ENCODE measurements around the gene BCL11A.

The BCL11A gene

GRCh38 chr2:60544062-60544461, 9.4 kb downstream of the BCL11A start:
- no peak for DNase-seq

GRCh38 chr2:60541056-60541651, 12.3 kb downstream of the BCL11A start:
- DNase-seq, result no peak

GRCh38 chr2:60540074-60540473, 13.4 kb downstream of the BCL11A start:
- DNase-seq, result no peak

- no peak for DNase-seq
These were observed 14.3 kb downstream of the BCL11A start for GRCh38 chr2:60539140-60539539.

- no peak for DNase-seq
These were observed 15.4 kb downstream of the BCL11A start for GRCh38 chr2:60538101-60538500.

- DNase-seq, result no peak
These were observed 16.7 kb downstream of the BCL11A start for GRCh38 chr2:60536746-60537145.

- DNase-seq, result no peak
These were observed 17.7 kb downstream of the BCL11A start for GRCh38 chr2:60535685-60536312.

GRCh38 chr2:60534892-60535684, 18.4 kb downstream of the BCL11A start:
- no peak for DNase-seq

GRCh38 chr2:60534052-60534685, 19.3 kb downstream of the BCL11A start:
- DNase-seq, result no peak

- no peak for DNase-seq
These were observed 20.1 kb downstream of the BCL11A start for GRCh38 chr2:60533101-60534051.

GRCh38 chr2:60532421-60532820, 21.0 kb downstream of the BCL11A start:
- DNase-seq, result no peak

DNA sequence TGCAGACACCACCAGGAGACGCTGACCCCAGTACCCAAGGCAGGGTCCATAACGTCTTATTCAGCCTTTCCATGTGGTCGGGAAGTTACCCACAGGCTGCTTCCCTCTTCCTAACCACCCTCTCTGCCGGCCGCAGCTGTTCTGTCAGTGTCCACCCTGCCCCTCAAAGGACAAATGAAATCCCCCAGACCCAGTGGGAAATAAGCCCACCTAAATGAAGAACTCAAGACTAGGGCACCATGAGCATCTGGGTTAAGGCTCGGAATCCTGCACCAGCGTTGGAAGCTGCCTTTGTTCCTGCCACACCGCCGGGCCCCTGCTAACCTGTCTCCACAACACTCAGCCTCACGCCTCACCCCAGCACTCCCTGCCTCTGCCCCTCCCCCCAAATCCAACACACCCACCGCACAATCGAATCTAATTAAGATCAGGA, 21.7 kb downstream of the BCL11A start:
- no peak for DNase-seq

GRCh38 chr2:60530660-60531281, 22.7 kb downstream of the BCL11A start:
- DNase-seq, result no peak

DNA sequence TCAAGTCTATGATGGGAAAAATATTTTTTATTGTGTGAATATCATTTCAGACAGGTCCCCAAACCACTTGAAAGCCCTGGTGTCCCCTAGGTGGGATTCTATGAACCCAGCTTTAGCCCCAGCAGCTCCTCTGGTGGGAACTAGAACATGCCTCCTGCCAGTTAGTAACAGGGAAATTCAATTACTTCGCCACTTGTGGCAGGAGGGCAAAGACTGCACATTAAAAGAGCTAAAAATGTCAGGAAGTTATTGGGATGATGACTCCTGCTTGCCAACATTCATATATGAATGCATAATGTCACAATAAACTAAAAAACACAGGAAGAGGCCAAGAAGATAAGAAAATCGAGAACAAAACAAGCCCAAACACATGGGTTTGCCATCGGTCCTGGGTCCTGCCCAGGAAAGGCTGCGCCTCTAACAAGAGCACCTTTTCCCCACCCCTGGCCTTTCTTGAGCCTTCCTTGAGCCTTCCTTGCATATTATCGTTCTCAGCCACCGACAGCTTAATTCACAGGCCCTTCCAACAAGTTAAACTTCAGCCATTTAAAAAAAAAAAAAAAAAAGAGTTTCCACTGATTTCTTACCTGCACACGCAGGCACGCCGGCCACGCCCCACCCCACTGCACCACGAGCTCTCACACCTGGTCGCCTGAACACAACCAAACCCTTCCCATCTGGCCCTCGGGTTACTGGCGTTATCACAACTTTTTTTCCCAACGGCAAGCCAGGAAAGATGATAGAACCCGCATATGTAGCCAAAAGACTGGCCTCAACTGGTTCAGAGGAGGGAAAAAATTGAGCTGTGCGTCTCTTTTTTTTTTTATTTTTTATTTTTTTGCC, 23.4 kb downstream of the BCL11A start:
- DNase-seq, result no peak

- DNase-seq, result no peak
These were observed 24.2 kb downstream of the BCL11A start for GRCh38 chr2:60529136-60529784.

DNA sequence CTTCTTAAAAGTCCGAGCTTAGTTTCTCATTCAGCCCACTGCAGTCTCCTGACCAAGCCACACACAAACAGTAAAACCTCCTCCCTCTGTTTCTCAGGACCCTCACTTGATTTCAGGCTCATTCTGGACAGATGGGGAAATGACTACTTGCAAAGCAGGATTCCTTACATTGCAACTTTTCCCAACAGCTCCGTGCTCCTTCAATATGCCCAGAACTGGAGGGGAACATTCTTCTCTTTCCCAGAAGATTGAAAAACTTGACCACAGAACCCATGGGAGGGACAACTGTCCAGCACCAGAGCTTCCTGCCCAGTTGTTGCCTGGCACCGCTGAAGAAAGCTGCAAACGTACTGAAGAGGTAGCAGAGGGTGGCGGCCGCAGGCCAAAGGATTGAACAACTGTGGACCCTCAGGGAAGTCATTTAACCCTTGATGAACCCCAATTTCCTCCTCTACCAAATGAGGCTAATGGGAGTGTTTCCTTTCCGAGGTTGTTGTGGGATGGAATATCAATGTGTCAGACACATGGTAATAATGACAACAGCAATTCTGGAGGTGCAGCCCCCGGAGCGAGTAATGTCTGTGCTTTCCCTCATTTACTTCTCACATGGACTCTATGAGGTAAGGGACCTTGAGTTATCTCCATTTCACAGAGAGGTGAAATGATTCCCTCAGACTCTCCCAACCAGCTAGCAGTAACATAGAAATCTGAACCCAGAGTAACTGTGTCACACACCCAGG, 25.0 kb downstream of the BCL11A start:
- DNase-seq, result no peak

DNA sequence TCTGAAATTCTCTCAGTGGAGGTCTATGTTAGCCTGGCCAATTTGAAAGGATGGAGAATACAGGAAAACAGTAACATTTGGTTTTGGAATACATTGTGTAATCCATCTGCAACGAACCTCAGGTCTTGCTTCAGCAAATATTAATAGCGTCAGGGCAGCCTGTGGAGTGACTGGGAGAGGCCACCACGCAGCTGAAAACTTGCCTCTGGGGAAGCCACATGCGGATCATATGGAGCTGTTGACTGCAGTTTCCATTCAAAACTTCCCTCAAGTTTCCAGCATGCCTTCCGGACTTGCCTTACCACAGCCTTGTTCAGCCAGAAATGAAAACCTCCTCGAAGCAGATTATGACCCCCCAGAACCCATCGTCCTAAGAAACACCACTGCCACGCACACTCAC, 25.7 kb downstream of the BCL11A start:
- DNase-seq, result no peak

DNA sequence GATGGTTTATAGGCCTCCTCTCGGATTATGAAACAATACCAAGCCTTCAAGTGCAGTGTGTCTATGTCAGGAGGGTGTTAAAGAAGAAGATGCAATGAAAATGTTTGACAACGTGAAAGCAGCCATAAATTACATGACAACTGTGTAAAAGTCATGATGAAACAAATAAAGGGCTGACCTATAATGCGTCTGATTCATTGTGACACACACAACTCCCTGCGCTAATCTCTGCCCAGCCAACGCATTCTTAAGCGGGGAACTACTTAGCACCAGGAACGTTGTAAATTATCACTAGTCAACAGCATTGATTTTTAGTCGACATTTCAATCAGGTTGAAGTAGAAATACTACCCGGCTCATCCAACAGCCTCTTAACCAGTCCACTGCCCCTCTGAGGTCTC, 26.8 kb downstream of the BCL11A start:
- DNase-seq, result no peak

DNA sequence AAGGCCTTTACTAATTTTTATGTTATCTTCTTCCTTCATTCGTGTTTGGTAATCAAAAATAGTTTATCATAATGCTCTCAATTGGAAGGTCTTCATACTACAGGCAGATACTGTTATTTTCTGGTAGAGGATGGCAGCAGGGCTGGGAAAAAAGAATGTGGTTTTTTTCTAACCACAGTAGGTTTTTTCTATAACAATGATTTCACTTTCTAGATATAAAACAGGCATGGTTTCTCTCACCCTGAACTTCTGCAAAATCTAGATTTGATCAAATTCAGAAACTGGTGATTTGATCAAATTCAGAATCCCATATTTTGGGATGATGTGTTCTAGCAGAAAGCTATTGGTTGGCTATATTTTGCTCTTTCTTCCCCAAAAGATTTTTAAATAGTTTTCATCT, 27.6 kb downstream of the BCL11A start:
- no peak for DNase-seq

DNA sequence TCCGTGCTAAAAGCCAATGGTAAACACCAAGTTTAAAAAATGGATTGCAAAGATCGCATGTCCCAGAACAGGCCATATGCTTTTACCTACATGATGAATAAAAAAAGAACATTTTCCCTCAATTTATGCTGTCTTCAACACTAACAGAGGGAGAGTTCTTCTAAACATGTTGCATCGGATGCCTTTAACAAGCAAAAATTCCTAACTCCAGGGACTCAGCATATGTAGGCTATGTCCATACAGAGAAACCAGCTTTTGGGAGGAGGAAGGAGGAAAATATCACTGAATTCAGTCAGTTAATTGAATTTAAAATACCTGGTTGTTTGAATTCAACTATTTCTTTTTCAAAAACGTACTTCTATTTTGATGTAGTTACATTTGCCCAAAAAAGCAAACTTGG, 28.6 kb downstream of the BCL11A start:
- DNase-seq, result no peak

Data from activated naive CD4-positive, alpha-beta T cell (primary cell).